HepG2 (cell line): ENCODE data around the gene TAF1D. TPM values are rescaled to one million over a fixed set of nuclear protein-coding genes. Genes with fewer than 3 reads are reported as not detected.

ENCODE experiments used
- CREB1 ChIP-seq, 2 experiments: fragments of 450-650 bp in 1 of 2; IDR thresholded peaks; 2 replicates each; pipeline ENCODE4 v1.6.1; 2016 to 2017; ENCODE audit warnings: control low read depth in 1 of 2, mild to moderate bottlenecking in 1 of 2, missing compliant biosample characterization in 1 of 2, missing genetic modification characterization in 1 of 2
- FOSL2 ChIP-seq: sonication (generic); formaldehyde crosslinking; IDR thresholded peaks from 2 replicates; pipeline ENCODE4 v1.4.0; 2020; ENCODE audit warnings: missing genetic modification reagents
- HOXD1 ChIP-seq: sonication (generic); formaldehyde crosslinking; IDR thresholded peaks from 2 replicates; pipeline ENCODE4 v1.5.0; 2020; ENCODE audit warnings: missing genetic modification reagents
- ISX ChIP-seq: sonication (generic); formaldehyde crosslinking; conservative IDR thresholded peaks from 2 replicates; pipeline ENCODE4 v1.5.0; 2020; ENCODE audit warnings: missing genetic modification reagents
- SNAI1 ChIP-seq: sonication (generic); formaldehyde crosslinking; IDR thresholded peaks from 2 replicates; pipeline ENCODE4 v1.5.0; 2020; ENCODE audit warnings: mild to moderate bottlenecking, missing genetic modification reagents, borderline replicate concordance
- TCF7L2 ChIP-seq: IDR thresholded peaks from 2 replicates; pipeline ENCODE4 v1.6.1; 2011; ENCODE audit warnings: mild to moderate bottlenecking, low read depth, low read length, moderate library complexity
- ZNF160 ChIP-seq: sonication (generic); formaldehyde crosslinking; IDR thresholded peaks from 2 replicates; pipeline ENCODE4 v1.8.0; 2022; ENCODE audit warnings: mild to moderate bottlenecking, inconsistent platforms, missing genetic modification reagents
- ZNF572 ChIP-seq: sonication (generic); formaldehyde crosslinking; IDR thresholded peaks from 2 replicates; pipeline ENCODE4 v1.5.1; 2020; ENCODE audit warnings: mild to moderate bottlenecking, missing genetic modification reagents
- polyA plus RNA-seq, 8 experiments: library from polyadenylated mRNA; depleted of rRNA in 3 of 8; stranded (reverse) in 7 of 8; unstranded in 1 of 8; fragments of >200 nt; fragmentation: Illumina TruSeq in 4 of 8; extraction: Trizol in 4 of 8; gene quantifications; 2 replicates each; pipeline versions ENCODE4 v1.2.1 to v1.2.3, GENCODE V29; 2011 to 2016; ENCODE audit warnings: low read depth in 4 of 8, missing spikeins in 1 of 8, mixed read lengths in 1 of 8; ENCODE audit not compliant: insufficient read depth in 1 of 8
- total RNA-seq, 5 experiments: library from RNA; depleted of rRNA; stranded (reverse); fragments of >200 nt; fragmentation: Illumina TruSeq; extraction: Trizol; gene quantifications; 2 replicates each; pipeline ENCODE4 v1.2.3, GENCODE V29; 2016; ENCODE audit warnings: low read depth in 1 of 5
- TF ChIP-seq, protein P1 (sequence below): sonication (generic); formaldehyde crosslinking; IDR thresholded peaks from 2 replicates; pipeline ENCODE4 v1.4.0; 2020; ENCODE audit warnings: mild to moderate bottlenecking, missing genetic modification reagents, borderline replicate concordance
- TF ChIP-seq, protein P2 (sequence below): IDR thresholded peaks from 2 replicates; pipeline ENCODE4 v1.6.1; 2016; ENCODE audit warnings: control low read depth
- TF ChIP-seq, protein P3 (sequence below): sonication (generic); formaldehyde crosslinking; IDR thresholded peaks from 2 replicates; pipeline ENCODE4 v1.4.0; 2020; ENCODE audit warnings: missing genetic modification reagents
- TF ChIP-seq, protein P4 (sequence below): conservative IDR thresholded peaks from 2 replicates; pipeline ENCODE4 v1.6.1; 2018; ENCODE audit warnings: missing genetic modification reagents
- TF ChIP-seq, protein P5 (sequence below): sonication (generic); formaldehyde crosslinking; IDR thresholded peaks from 2 replicates; pipeline ENCODE4 v1.8.1; 2023; ENCODE audit warnings: mild to moderate bottlenecking, moderate library complexity, missing genetic modification reagents
- TF ChIP-seq, protein P6 (sequence below): IDR thresholded peaks from 2 replicates; pipeline ENCODE4 v1.4.0; 2020; ENCODE audit warnings: mild to moderate bottlenecking, missing genetic modification reagents

Gene TAF1D
- total and polyA plus RNA-seq, 2 of the 13 experiments (the other 11 are each of a cell fraction or from before 2014, with no cell fraction given) = 132 to 207 TPM

DNA sequence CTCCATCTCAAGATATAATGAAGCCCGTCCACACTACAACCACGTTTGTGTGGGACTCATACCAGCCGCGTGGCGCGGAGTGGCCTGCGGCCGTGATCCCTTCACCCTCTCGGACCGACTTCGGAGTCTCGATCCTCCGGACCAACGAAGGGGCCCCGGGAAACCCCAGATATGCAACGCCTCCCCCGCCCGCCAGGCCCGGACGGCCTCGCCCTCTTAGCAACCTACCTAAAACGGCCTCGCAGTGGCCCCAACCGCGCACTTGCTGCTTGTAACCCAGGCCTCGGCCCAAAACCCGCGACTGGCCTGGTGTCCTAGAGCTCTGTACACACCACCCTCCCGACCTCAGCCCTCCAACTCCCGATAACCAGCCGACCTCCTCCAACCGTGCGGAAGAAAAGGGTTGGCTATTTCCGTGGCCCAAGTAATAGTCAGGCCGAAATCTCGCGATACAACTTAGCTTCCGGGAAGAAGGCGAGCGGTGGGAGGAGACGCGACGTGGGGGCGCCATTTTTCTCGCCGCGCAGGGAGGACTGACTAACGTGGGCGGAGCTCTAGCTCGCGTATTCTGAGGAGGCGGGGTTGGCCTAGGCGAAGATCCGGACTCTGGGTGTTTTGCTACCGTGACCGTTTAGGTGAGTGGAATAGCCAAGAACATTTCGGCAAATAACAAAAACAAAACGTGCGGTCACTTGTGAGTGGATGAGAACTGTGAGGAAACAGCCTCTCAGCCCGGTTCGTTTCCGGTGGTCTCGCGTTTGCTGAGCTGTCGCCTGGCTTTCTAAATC is at the start of gene TAF1D, which contains the start of gene C11orf54 (continued):
- TF ChIP-seq, protein P1, sequence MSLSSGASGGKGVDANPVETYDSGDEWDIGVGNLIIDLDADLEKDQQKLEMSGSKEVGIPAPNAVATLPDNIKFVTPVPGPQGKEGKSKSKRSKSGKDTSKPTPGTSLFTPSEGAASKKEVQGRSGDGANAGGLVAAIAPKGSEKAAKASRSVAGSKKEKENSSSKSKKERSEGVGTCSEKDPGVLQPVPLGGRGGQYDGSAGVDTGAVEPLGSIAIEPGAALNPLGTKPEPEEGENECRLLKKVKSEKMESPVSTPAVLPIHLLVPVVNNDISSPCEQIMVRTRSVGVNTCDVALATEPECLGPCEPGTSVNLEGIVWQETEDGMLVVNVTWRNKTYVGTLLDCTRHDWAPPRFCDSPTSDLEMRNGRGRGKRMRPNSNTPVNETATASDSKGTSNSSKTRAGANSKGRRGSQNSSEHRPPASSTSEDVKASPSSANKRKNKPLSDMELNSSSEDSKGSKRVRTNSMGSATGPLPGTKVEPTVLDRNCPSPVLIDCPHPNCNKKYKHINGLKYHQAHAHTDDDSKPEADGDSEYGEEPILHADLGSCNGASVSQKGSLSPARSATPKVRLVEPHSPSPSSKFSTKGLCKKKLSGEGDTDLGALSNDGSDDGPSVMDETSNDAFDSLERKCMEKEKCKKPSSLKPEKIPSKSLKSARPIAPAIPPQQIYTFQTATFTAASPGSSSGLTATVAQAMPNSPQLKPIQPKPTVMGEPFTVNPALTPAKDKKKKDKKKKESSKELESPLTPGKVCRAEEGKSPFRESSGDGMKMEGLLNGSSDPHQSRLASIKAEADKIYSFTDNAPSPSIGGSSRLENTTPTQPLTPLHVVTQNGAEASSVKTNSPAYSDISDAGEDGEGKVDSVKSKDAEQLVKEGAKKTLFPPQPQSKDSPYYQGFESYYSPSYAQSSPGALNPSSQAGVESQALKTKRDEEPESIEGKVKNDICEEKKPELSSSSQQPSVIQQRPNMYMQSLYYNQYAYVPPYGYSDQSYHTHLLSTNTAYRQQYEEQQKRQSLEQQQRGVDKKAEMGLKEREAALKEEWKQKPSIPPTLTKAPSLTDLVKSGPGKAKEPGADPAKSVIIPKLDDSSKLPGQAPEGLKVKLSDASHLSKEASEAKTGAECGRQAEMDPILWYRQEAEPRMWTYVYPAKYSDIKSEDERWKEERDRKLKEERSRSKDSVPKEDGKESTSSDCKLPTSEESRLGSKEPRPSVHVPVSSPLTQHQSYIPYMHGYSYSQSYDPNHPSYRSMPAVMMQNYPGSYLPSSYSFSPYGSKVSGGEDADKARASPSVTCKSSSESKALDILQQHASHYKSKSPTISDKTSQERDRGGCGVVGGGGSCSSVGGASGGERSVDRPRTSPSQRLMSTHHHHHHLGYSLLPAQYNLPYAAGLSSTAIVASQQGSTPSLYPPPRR = peak; percentile 34; the same call in 1 of the 2 replicates
- TF ChIP-seq, protein P2, sequence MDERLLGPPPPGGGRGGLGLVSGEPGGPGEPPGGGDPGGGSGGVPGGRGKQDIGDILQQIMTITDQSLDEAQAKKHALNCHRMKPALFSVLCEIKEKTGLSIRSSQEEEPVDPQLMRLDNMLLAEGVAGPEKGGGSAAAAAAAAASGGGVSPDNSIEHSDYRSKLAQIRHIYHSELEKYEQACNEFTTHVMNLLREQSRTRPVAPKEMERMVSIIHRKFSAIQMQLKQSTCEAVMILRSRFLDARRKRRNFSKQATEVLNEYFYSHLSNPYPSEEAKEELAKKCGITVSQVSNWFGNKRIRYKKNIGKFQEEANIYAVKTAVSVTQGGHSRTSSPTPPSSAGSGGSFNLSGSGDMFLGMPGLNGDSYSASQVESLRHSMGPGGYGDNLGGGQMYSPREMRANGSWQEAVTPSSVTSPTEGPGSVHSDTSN = no peak
- TF ChIP-seq ISX (CRISPR knock-in tag) = 0 out of 2 replicates have a peak, but pooled peaks have one; percentile 30
- no peak for TF ChIP-seq TCF7L2
- TF ChIP-seq, protein P3, sequence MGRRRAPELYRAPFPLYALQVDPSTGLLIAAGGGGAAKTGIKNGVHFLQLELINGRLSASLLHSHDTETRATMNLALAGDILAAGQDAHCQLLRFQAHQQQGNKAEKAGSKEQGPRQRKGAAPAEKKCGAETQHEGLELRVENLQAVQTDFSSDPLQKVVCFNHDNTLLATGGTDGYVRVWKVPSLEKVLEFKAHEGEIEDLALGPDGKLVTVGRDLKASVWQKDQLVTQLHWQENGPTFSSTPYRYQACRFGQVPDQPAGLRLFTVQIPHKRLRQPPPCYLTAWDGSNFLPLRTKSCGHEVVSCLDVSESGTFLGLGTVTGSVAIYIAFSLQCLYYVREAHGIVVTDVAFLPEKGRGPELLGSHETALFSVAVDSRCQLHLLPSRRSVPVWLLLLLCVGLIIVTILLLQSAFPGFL = no peak
- TF ChIP-seq, protein P4, sequence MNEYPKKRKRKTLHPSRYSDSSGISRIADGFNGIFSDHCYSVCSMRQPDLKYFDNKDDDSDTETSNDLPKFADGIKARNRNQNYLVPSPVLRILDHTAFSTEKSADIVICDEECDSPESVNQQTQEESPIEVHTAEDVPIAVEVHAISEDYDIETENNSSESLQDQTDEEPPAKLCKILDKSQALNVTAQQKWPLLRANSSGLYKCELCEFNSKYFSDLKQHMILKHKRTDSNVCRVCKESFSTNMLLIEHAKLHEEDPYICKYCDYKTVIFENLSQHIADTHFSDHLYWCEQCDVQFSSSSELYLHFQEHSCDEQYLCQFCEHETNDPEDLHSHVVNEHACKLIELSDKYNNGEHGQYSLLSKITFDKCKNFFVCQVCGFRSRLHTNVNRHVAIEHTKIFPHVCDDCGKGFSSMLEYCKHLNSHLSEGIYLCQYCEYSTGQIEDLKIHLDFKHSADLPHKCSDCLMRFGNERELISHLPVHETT = no peak
- TF ChIP-seq HOXD1 (CRISPR knock-in tag) = peak; percentile 61; the same call in 1 of the 2 replicates
- TF ChIP-seq, protein P5, sequence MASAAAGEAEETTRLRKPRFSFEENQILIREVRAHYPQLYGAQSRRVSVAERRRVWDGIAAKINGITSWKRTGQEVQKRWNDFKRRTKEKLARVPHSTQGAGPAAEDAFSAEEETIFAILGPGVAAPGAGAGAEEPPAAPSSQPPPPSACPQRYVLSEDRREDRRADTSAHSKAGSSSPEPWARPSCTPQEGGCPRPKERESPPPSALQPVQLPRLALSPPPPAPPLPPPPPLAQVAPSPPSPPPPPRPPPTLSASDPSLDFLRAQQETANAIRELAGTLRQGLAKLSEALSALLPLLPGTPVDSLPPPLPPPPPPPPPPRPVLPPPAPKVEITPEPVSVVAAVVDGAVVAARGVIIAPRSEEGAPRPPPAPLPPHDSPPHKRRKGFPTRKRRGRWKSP = peak; percentile 72; the same call in 1 of the 2 replicates
- TF ChIP-seq, protein P6, sequence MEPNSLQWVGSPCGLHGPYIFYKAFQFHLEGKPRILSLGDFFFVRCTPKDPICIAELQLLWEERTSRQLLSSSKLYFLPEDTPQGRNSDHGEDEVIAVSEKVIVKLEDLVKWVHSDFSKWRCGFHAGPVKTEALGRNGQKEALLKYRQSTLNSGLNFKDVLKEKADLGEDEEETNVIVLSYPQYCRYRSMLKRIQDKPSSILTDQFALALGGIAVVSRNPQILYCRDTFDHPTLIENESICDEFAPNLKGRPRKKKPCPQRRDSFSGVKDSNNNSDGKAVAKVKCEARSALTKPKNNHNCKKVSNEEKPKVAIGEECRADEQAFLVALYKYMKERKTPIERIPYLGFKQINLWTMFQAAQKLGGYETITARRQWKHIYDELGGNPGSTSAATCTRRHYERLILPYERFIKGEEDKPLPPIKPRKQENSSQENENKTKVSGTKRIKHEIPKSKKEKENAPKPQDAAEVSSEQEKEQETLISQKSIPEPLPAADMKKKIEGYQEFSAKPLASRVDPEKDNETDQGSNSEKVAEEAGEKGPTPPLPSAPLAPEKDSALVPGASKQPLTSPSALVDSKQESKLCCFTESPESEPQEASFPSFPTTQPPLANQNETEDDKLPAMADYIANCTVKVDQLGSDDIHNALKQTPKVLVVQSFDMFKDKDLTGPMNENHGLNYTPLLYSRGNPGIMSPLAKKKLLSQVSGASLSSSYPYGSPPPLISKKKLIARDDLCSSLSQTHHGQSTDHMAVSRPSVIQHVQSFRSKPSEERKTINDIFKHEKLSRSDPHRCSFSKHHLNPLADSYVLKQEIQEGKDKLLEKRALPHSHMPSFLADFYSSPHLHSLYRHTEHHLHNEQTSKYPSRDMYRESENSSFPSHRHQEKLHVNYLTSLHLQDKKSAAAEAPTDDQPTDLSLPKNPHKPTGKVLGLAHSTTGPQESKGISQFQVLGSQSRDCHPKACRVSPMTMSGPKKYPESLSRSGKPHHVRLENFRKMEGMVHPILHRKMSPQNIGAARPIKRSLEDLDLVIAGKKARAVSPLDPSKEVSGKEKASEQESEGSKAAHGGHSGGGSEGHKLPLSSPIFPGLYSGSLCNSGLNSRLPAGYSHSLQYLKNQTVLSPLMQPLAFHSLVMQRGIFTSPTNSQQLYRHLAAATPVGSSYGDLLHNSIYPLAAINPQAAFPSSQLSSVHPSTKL (CRISPR knock-in tag) = peak; percentile 60
- TF ChIP-seq CREB1 (IDR thresholded peaks at IDR 0.05) = peak; percentile 70
- peak; percentile 71 for TF ChIP-seq CREB1 (CRISPR knock-in tag; IDR thresholded peaks at IDR 0.05)
- TF ChIP-seq FOSL2 (CRISPR knock-in tag) = peak; percentile 22; the same call in 1 of the 2 replicates
- TF ChIP-seq ZNF572 (CRISPR knock-in tag) = no peak
- peak; percentile 14; the same call in 1 of the 2 replicates for TF ChIP-seq ZNF160 (CRISPR knock-in tag)
- TF ChIP-seq SNAI1 = no peak
